ENCODE measurements around the gene EPB41L4B. TPM values are rescaled to one million over a fixed set of nuclear protein-coding genes. Genes with fewer than 3 reads are reported as not detected.

The EPB41L4B gene
- total RNA-seq, 2 donors from 2014 or later = 0.28 to 0.62 TPM

DNA sequence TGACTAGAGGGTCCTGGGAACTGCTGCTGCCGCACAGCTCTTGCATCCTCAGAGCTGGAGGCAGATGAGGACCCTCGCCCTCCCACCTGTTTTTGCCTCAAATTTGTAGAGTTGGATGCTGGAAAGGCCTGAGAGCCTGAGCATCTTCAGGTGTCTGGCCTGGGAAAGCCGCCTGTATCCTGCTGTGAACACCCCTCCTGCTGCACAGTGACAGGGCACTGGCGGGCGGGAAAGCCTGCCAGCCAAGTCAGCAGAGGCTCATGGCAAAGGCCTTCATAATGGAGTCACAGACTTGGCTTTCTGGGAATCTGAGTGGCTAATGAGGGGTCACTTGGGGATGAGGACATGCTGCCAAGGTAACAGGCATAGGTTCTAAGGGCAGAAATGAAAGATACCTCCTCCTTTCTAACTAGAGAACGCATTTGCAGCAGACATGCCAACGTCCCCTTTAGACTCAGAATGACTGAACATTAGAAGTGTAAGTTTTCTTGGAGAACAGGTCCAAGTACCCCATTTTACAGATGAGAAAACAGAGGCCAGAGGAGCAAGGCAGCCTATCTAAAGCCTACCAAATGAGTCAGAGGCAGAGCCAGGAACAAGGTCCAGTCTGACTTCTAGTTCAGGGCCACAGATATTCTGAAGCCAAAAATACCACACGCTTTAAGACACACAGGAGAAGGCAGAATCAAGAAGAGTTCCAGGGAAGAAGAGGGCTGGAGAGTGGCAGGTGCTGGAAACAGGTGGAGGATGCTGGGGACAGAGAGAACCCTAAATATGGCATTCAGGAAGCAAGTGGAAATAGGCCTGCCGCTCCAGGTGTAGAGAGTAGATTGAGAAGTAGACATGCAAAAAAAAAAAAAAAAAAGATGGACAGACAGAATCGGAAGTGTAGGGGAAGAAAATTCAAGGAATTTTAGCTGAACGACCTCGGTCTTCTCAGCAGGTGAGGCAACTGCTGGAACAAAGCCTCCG is 44.1 kb downstream of the EPB41L4B start:
- intact Hi-C loops (cut with DNase I) = no loop called here
- no peak for DNase-seq (ENCODE audit: low spot score)

DNA sequence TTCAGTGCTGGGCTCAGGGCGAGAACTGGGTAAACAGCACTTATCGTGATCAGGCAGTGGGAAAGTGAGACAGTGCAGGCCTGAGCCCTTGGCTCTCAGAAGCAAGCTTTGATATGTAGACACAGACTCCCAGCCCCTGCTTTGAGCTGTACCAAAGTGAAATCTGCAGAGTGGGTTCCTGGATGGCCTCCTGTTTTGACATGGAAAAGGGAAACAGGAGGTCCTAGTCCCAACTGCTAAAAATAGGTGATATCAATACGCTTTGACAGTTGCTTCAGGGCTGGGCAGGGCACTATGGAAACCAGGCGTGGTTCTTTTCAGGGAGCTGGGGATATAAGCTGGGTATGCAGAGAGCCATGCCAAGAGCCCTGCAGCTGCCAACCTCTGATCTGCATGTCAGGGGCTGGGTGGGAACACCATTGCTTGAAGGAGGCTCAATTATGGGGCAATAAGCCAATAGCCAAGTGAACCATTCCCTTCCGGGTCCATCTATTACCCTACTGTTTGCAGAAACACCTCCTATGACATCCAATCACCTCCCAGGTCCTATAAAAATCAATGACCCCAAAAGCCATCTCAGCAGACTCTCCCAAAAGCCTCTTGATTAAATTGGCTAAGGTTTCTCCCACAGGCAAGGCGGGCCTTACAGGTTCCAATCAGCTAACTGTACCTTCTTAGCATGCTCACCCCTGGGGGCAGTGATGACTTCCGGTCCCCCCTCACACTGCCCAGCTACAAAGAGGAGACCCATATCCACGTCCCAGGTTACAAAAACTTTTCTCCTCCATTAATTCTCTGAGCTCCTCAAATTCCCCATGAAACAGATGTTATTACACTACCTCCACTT is 45.8 kb downstream of the EPB41L4B start:
- DNase-seq (ENCODE audit: low spot score) = no peak

DNA sequence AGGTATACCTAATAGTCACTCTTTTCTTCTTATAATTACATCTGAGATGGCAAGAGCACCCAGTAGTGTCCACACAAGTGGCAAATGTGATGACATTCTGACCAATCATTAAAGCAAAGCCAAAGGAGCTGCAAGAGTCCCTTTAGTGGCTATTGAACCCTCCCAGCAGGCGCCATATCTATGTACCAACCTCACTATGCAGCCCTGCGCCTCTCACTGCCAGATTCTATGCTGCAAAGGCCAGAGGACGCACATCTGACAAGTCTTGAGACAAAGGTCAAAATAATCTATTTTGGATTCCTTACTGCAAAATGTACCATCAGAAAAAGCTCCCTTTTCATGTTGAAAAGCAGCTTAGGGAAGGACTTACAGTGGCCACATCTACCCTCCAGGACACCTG is 47.0 kb downstream of the EPB41L4B start:
- intact Hi-C loops (cut with DNase I) = loop anchor here in 1 of 2 donors (2.0 kb wide), 1 partner anchor 73 kb away; no protein-coding TSS in a partner anchor
- DNase-seq (ENCODE audit: low spot score) = no peak

More for the DNA sequence above, 45.8 kb downstream of the EPB41L4B start:
- intact Hi-C loops (cut with DNase I) = no loop called here

DNA sequence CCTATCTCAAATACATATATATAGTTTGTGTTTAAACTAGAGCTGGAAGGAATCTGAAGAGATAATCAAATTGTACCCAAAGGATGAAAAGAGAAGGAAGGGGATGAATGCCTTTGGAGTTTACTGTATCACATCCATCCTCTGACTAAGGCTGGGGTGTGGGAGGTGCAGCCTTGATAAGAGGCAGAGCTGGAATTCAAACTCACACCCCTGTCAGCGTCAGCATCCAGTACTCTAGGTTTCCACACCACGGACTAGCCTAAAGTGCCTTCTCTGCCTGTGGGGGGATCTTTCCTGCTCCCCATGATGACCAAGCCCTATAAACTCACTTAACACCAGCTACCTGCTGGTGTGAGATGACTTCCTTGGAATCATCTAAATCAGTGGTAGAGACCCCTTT is 48.1 kb downstream of the EPB41L4B start:
- intact Hi-C loops (cut with DNase I) = loop anchor here in 1 of 2 donors (2.0 kb wide), 1 partner anchor 72 kb away; no protein-coding TSS in a partner anchor
- DNase-seq (ENCODE audit: low spot score) = no peak

DNA sequence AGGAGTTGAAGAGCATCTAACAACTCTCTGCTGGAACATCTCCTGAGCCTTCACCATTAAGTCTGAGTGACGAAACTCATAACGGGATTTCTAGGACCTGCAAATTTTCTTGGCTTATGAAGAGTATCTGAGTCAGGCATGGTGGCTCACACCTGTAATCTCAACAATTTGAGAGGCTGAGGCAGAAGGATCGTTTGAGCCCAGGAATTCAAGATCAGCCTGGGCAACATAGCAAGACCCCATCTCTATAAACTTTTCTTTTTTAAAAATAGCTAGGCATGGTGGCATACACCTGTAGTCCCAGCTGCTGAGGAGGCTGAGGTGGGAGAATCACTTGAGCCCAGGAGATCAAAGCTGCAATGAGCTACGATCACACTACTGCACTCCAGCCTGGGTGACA is 48.8 kb downstream of the EPB41L4B start:
- intact Hi-C loops (cut with DNase I) = loop anchor here in 1 of 2 donors (2.0 kb wide), 1 partner anchor 71 kb away; no protein-coding TSS in a partner anchor
- no peak for DNase-seq (ENCODE audit: low spot score)

DNA sequence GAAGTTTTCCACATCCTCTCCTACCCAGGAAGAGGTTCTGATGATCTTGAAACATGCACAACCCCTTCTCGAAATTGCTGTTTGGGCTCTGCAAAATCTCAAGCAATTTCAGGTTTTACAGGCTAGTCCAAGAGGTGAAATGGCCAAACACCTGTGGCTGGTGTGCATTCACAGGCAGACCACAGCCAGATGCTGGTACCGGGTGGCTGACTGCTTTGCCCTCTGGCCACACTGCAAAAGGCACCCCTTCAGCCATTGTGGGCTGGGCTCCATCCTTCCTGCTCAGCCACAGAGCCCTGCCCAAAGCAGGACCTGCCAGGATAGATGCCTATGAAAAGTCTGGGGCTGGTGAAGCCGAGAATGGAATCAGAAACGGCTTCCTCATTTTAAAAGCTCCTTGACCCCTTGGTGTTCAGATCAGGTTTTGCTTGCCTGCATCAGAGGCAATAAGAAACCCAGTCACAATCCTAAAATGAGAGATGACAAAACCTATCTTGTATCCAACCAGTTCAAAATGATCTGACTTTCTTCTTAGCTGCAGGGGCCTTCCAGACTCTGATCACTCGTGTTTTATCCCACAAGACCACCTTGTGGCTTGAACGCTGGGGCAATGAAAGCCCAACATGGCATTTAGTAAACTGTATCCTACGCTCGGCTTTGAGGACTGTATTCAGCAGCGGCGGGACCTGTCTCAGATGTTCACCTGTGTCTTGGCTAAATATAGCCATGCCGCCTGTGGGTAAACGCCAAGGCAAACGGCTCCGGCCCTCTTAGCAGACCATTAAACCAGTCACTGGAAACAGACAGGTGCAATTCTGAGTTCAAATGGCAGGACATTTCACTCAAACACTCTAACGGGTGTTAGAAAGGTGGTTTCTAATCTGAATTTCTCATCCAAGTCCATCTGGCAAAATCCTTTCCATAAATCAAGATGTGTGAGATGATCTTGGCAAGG is 49.6 kb downstream of the EPB41L4B start:
- no peak for DNase-seq (ENCODE audit: low spot score)
- intact Hi-C loops (cut with DNase I) = no loop called here

DNA sequence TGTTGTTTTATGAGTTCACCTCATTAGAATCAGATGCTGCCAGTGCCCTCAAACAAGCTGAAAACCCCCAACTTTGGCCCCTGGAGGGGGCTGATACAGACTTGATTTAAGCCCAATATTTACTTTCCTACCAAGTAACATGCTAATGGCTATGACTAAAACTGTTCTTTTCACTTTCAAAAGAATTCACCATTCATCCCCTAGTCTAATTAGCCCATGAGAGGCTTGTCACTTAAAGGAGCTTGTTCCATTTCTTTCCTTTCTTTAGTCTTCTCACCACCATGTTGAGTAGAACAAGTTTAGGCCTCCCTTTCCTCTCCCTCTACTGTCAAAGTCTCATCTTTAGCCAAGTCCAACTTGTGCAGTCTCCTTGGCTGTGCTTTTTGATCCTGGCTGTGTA is 50.4 kb downstream of the EPB41L4B start:
- DNase-seq (ENCODE audit: low spot score) = no peak
- intact Hi-C loops (cut with DNase I) = no loop called here

DNA sequence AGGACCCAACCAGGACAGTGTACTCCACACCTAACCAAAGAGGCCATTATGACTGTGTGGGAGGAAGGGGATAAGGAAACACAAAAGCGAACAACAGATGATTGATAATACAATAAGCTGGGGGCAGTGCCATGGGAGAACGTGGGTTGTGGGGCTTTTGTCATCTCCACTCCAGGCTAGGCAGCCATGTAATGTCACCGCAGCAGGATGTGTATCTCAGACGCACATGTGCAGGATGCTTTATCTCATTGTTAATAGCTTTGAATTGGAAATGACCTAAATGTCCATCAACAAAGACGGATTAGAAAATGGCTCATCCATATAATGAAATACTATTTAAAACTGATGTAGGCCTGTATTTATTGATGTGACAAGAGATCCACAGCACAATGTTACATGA is 51.0 kb downstream of the EPB41L4B start:
- intact Hi-C loops (cut with DNase I) = no loop called here
- no peak for DNase-seq (ENCODE audit: low spot score)

DNA sequence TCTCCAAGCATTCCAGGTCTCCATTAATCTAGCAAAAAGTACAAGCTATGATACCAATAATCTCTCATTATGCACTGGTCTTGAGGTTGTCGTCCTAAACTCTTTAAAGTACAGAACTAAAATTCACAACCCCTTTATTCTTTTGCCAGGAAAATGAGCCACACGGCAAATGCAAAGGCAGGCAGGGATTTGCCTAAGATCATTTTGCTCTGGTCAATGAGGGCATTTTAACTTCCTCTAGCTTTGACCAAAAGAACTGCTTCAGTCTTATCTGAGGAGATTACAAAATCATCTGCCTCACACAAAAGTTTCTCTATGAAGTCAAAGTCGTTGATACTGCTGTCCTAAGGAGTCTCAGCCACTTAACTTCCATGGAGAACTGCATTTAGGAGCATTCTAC is 51.8 kb downstream of the EPB41L4B start:
- intact Hi-C loops (cut with DNase I) = no loop called here
- no peak for DNase-seq (ENCODE audit: low spot score)

DNA sequence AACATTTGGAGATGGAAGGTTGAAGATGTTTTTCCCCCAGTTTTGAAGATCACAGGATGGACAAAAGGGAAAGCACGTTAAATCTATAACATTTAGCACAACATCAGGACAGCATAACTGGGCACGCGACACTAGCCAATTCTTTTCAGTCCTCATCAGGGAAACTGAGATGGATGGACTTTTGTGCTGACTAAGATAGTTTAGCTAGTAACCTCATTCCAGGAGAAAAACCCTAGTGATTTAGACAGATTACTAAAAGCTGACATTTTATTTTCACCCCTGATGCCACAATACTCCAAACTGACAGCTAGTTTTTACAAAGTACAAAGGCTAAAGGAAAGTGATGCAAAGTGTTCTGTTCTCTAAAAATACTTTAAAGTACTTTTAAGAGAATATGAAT is 53.3 kb downstream of the EPB41L4B start:
- intact Hi-C loops (cut with DNase I) = no loop called here

DNA sequence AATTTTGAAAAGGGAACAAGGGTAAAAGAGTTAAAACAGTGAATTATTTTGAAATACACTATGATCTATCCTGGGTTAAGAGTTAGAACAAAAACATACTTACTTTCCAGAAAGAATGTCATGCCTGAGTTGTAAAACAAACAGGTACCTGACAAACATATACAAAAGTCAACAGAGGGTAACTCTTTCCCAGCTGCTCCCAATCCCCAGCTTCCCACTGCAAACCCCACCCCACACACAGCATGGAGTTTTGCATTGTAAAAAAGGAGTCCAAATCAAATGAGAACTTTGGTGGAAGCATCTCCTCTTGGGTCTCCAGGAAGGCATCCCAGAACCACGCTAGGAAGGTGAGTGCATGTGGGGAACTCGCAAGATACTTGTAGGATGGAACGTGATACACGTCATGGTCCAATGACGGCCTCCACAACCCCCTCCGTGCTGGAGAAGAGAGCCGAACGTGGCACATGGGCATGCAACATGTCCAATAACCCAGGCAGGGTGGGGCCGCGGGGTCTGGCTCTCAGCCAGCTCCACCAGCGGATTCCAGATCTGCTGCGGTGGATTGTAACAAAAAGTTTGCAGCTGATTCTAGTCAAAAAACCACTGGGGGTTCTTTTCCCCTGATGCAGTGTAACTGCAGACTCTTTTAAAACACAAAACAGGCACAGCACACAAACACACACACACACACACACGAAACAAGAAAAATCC is 55.8 kb downstream of the EPB41L4B start:
- DNase-seq (ENCODE audit: low spot score) = no peak
- intact Hi-C loops (cut with DNase I) = no loop called here

More for the DNA sequence above, 53.3 kb downstream of the EPB41L4B start:
- no peak for DNase-seq (ENCODE audit: low spot score)

DNA sequence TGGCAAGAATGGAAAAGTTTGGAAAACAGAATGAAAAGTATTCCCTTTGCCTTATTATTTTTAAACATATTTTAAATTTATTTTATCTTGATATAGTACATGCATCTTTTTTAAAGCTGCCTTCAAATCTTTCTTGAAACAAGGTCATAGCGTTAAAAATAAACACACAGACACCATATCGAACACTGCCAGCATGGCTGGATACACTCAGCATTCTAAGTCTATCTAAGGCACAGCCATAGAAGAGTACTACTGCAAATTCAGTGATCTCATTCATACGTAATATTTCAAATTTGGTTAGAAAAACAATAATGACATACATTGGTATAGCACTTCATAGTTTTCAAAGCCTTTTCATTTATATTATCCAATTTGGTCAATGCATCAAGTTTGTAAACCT is 57.5 kb downstream of the EPB41L4B start:
- intact Hi-C loops (cut with DNase I) = no loop called here

DNA sequence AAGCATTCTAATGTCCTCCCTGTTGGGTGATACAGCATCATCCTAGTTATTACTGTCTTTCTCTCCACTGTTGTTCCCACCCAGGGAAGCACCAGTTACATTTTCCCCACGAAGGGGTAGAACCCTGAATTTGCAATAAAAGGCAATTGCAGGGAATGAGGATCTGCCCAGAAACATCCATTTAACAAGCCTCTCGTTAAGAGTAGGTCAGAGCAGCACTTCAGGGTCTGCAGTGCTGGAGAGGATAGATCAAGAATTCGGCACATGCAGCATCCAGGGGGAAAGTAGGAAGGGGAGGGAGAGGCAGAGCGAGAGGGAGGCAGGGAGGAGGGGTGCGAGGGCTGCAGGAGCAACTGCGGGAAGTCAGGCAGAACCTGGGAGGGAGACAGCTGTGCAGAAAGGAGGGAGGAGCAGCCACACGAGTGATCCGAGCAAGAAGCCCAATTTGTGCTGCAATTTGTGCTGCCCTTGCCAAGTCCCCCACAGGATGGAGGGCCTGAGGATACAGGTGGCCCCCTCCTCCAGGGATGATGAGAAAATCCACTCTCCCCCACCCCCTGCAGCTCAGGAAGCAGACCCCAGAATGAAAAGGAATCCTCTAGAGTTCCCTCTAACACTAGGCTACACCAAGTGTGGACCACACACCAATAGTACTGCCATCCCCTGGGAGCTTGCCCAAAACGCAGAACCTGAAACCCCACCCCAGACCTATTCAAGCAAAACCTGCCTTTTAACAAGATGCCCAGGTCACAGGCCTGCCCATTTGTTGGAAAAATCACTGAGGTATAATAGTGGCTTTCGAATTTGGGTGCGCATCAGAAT is 62.2 kb downstream of the EPB41L4B start:
- intact Hi-C loops (cut with DNase I) = no loop called here
- no peak for DNase-seq (ENCODE audit: low spot score)

More for the DNA sequence above, 57.5 kb downstream of the EPB41L4B start:
- DNase-seq (ENCODE audit: low spot score) = no peak

DNA sequence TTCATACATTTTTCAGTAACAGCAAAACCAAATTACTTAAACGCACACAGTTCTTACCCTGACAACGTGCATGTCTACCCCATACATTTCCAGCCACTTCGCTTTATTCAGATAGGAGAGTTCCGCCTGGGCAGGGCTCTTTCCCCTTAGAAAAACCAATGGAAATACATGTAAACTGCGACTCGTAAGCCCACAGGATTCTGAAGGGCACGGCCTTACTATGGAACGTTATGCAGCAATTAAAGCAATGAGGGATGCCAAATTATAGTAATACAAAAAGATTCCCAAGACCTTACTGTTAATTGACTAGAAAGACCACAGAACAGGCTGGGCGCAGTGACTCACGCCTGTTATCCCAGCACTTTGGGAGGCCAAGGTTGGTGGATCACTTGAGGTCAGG is 64.5 kb downstream of the EPB41L4B start:
- intact Hi-C loops (cut with DNase I) = no loop called here

DNA sequence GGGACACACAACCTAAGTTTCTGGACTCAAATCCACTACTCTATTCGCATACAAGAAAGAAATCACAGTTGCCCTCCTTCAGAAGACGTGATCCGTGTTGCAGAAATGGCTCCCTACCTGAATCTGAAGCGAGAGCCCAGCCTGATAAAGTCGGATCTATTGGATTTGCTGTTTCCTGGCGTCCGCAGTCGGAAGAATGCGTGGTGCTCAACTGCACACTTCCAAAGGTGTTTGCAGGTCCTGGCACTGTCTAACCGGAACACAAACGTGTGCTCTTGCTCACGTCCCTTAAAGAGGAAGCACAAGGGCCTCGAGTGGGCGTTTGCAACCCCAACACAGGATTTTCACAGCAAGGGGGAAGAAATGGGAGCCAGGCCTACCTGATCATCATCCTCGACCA is 65.5 kb downstream of the EPB41L4B start:
- intact Hi-C loops (cut with DNase I) = no loop called here
- no peak for DNase-seq (ENCODE audit: low spot score)

More for the DNA sequence above, 64.5 kb downstream of the EPB41L4B start:
- DNase-seq (ENCODE audit: low spot score) = no peak

DNA sequence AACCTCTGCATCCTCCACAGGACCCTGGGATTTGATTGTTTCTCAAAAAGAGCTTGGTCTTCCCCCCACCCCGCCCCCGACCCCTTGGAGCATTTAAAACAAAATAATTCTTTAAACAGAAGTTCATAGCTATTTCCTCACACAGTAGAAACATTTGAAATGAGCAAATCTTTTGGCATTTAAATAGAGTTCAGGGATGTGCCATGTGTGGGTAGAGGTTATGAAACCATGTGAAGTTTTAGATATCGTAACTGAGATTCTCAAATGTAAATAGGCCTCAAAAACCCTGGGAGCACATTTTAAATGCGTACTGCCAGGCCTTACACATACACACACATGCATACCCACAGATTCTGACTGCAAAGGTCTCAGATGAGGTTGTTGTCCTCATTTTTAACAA is 66.5 kb downstream of the EPB41L4B start:
- intact Hi-C loops (cut with DNase I) = no loop called here
- DNase-seq (ENCODE audit: low spot score) = no peak

DNA sequence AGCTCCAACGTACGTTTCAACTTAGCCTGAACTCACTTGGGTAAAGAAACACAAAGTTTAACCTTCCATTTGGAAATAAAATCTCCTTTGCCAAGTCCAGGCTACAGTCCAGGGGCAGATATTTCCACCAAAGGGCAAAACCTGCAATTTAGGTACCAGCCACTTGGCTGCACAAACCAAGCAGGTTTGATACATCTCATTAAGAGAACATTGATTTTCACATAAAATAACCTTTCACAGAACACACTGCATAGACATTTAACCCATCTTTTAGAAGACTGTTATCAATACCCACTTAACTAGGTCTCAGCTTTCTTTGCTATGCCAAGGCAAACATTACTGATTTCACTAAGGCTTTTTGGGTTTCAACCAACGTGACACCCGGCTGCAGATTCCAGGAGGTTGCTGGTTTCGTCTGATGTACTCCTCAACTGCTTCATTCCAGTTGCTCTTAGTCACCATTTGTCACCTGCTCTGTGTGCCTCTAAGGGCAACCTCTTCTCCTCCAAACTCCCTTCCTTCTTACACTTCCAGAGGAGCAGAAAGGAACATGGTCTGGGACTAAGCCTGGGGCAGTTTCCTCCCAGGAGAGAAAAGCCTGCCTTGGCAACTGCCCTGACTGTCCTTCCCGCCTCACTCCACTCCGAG is 67.1 kb downstream of the EPB41L4B start:
- intact Hi-C loops (cut with DNase I) = no loop called here
- DNase-seq (ENCODE audit: low spot score) = no peak
